ENCODE measurements around the gene PRDM5. TPM values are rescaled to one million over a fixed set of nuclear protein-coding genes. Genes with fewer than 3 reads are reported as not detected.

Gene PRDM5
- total RNA-seq, 1 donor from 2014 or later, result not detected

DNA sequence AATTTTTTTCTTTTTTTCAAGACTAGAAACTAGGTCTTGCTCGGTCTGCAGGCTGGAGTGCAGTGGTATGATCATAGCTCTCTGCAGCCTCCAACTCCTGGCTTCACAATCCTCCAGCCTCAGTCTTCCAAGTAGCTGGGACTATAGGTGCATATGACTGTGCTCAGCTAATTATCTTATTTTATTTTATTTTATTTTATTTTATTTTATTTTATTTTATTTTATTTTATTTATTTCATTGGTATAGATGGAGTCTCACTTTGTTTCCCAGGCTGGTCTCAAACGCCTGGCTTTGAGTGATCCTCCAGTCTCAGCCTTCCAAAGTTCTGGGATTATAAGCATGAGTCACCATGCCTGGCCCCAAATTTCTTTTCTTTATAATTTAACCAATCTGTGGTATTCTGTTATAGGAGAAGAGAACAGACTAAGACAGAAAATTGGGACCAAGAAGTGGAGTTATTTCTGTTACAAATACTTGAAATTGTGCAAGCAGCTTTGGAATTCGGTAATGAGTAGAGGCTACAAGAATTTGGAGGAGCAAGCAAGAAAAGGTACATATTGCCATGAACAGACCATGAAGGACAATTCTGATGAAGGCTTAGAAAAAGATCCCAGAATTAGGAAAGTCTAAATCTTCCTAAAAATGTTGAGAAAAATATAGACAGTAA, 4.0 kb upstream of the PRDM5 start:
- H3K27me3 Mint-ChIP-seq (ENCODE audit: low read depth), result peaks cover 46% of the 10 kb centered on the region
- intact Hi-C loops (cut with micrococcal nuclease), result loop anchor here (10.0 kb wide), 1 partner anchor 148 kb away; the partner anchor contains the start of gene NDNF
- no peak for DNase-seq (ENCODE audit: low spot score)
- H3K27ac Mint-ChIP-seq, result no peak overlapping the region
- peaks cover 8% of the 10 kb centered on the region for H3K4me1 Mint-ChIP-seq (ENCODE audit: low read depth)
- H3K9me3 Mint-ChIP-seq, result no peaks in the 10 kb centered on the region
- H3K36me3 Mint-ChIP-seq (ENCODE audit: low read depth), result no peaks in the 10 kb centered on the region
- H3K4me3 Mint-ChIP-seq (ENCODE audit: low read depth), result no peak overlapping the region

- Mint-ChIP-seq H3K36me3 (ENCODE audit: low read depth) (no peaks in the 10 kb centered on the region), H3K27me3 (ENCODE audit: low read depth) (peaks cover 55% of the 10 kb centered on the region), H3K4me1 (ENCODE audit: low read depth) (peaks cover 8% of the 10 kb centered on the region), H3K9me3 (no peaks in the 10 kb centered on the region), H3K27ac (no peak overlapping the region), H3K4me3 (ENCODE audit: low read depth) (no peak overlapping the region)
- no peak for DNase-seq (ENCODE audit: low spot score)
- intact Hi-C loops (cut with micrococcal nuclease), result loop anchor here (10.0 kb wide), 1 partner anchor 150 kb away; the partner anchor contains the start of gene NDNF
Measured at GRCh38 chr4:120924931-120925330, 2.4 kb upstream of the PRDM5 start.

GRCh38 chr4:120923207-120923522, 639 bp upstream of the PRDM5 start:
- peak overlapping the region; percentile 64 for H3K4me3 Mint-ChIP-seq (ENCODE audit: low read depth)
- no peaks in the 10 kb centered on the region for H3K9me3 Mint-ChIP-seq
- no peaks in the 10 kb centered on the region for H3K36me3 Mint-ChIP-seq (ENCODE audit: low read depth)
- H3K4me1 Mint-ChIP-seq (ENCODE audit: low read depth), result peaks cover 11% of the 10 kb centered on the region
- peaks cover 59% of the 10 kb centered on the region for H3K27me3 Mint-ChIP-seq (ENCODE audit: low read depth)
- DNase-seq (ENCODE audit: low spot score), result no peak
- intact Hi-C loops (cut with micrococcal nuclease), result loop anchor here (2.0 to 10.0 kb wide), 2 partner anchors 152 to 190 kb away; partner anchors contain the start of gene NDNF
- no peak overlapping the region for H3K27ac Mint-ChIP-seq

DNA sequence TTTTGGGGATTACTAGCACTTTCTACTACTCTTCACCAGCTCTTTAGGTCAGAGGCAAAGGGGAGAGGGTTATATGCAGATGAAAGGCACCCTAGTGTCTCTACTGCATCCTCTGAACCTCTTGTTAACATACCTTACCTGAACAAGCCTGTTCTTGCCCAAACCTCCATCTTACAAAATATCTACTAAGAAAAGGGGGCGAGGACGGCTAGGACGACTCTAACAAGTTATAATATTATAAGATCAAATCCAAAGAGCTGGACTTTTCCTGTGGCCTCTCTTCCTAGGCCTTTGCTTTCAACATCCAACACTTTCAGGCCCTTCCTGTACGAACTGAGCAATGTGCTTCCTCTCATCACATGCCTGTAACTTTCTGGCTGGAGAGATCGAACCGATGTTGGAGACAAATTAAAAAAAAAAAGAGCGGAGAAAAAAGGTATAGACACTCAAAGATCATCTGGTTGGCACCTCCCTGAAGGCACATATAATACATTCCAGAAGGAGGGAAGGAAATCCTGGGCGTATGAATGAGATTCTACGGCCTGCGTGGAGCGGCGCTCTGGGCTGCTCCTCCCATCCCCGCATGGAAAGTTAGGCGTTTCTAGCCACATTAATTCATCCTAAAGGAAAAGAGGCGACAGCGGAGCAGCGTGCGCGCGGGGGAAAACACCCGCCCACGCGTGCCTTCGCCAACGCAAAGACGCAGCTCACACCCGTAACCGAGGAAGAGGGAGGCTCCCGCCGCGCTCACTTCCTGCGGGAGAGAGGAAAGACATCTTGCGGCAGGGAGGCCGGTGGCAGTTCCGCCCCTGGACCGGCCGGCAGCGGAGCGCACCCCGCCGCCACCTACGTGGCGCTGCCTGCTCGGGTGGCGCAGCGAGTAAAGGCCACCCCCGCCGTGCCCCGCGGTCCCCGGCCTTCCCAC, 808 bp downstream of the PRDM5 start:
- peak overlapping the region; percentile 53 for H3K27ac Mint-ChIP-seq

GRCh38 chr4:120920666-120921065, 1.9 kb downstream of the PRDM5 start:
- Mint-ChIP-seq H3K4me1 (ENCODE audit: low read depth) (peaks cover 11% of the 10 kb centered on the region), H3K9me3 (no peaks in the 10 kb centered on the region), H3K27me3 (ENCODE audit: low read depth) (peaks cover 58% of the 10 kb centered on the region), H3K36me3 (ENCODE audit: low read depth) (no peaks in the 10 kb centered on the region), H3K4me3 (ENCODE audit: low read depth) (no peak overlapping the region), H3K27ac (no peak overlapping the region)
- no peak for DNase-seq (ENCODE audit: low spot score)
- intact Hi-C loops (cut with micrococcal nuclease), result loop anchor here (10.0 kb wide), 1 partner anchor 154 kb away; the partner anchor contains the start of gene NDNF

More for the DNA sequence above, 808 bp downstream of the PRDM5 start:
- no peaks in the 10 kb centered on the region for H3K9me3 Mint-ChIP-seq
- H3K4me1 Mint-ChIP-seq (ENCODE audit: low read depth), result peaks cover 11% of the 10 kb centered on the region
- DNase-seq (ENCODE audit: low spot score), result no peak
- H3K36me3 Mint-ChIP-seq (ENCODE audit: low read depth), result no peaks in the 10 kb centered on the region
- peak overlapping the region; percentile 71 for H3K4me3 Mint-ChIP-seq (ENCODE audit: low read depth)
- peaks cover 61% of the 10 kb centered on the region for H3K27me3 Mint-ChIP-seq (ENCODE audit: low read depth)
- intact Hi-C loops (cut with micrococcal nuclease), result loop anchor here (2.0 to 10.0 kb wide), 2 partner anchors 153 to 191 kb away; partner anchors contain the start of gene NDNF

DNA sequence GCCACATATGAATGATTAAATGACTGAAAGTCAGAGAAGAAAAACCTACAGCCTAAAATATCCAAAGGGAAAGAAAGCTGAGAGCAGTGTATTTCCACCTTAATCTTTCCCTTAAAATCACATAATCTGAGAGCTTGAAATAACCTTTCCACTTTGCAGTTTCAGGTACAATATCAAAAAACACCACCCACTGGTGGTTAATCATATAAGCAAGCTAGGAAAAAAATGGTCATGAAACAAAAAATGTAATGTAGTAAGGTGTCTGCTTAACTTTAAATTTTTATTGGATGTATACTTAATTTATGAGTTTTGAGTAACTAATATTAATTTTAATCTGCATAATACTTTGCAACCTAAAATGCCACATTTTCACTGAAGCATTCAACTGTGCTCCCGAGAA, 3.2 kb downstream of the PRDM5 start:
- H3K9me3 Mint-ChIP-seq, result no peaks in the 10 kb centered on the region
- no peak overlapping the region for H3K27ac Mint-ChIP-seq
- H3K4me3 Mint-ChIP-seq (ENCODE audit: low read depth), result no peak overlapping the region
- intact Hi-C loops (cut with micrococcal nuclease), result no loop called here
- peaks cover 11% of the 10 kb centered on the region for H3K4me1 Mint-ChIP-seq (ENCODE audit: low read depth)
- no peaks in the 10 kb centered on the region for H3K36me3 Mint-ChIP-seq (ENCODE audit: low read depth)
- H3K27me3 Mint-ChIP-seq (ENCODE audit: low read depth), result peaks cover 59% of the 10 kb centered on the region
- no peak for DNase-seq (ENCODE audit: low spot score)

DNA sequence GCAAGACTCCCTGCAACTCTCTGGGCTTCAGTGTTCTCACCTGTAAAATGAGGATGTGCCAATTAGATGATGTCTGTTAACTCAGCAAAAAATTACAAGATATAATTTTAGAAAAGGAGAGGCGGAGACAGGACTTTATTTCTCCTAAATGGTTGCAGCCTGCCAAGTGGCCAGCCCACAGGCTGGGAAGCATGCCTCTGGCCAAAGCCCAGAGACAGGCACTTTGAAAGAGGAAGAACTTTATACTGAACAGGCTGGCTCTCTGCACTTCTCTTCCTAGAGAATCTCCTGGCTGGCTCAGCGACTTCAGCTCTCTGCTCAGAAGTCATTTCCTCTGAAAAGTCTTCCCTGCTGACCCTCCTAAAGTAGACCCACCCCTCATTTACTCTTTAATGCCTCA, 3.7 kb downstream of the PRDM5 start:
- peaks cover 53% of the 10 kb centered on the region for H3K27me3 Mint-ChIP-seq (ENCODE audit: low read depth)
- no peaks in the 10 kb centered on the region for H3K36me3 Mint-ChIP-seq (ENCODE audit: low read depth)
- DNase-seq (ENCODE audit: low spot score), result no peak
- intact Hi-C loops (cut with micrococcal nuclease), result no loop called here
- no peaks in the 10 kb centered on the region for H3K9me3 Mint-ChIP-seq
- peaks cover 11% of the 10 kb centered on the region for H3K4me1 Mint-ChIP-seq (ENCODE audit: low read depth)
- H3K4me3 Mint-ChIP-seq (ENCODE audit: low read depth), result no peak overlapping the region
- H3K27ac Mint-ChIP-seq, result no peak overlapping the region

DNA sequence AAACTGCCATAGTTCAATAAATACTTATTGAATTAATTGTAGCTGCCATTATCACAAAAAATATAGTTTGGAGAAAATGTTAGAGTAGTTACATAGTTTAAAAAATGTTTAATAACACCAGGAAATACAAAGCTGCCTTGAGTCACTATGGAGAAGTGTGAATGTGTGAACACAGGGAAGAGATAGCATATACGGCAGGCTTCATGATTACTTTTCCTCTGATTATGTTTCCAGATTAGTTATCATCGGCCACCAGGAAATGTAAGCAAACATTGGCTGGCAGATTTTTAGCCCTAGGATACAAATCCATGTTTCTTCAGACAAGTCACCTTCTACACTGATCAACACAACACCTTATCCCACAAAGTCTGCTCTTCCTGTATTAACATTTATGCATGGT, 4.4 kb downstream of the PRDM5 start:
- Mint-ChIP-seq H3K27ac (no peak overlapping the region), H3K27me3 (ENCODE audit: low read depth) (peaks cover 46% of the 10 kb centered on the region), H3K4me1 (ENCODE audit: low read depth) (peaks cover 11% of the 10 kb centered on the region), H3K4me3 (ENCODE audit: low read depth) (no peak overlapping the region), H3K36me3 (ENCODE audit: low read depth) (no peaks in the 10 kb centered on the region), H3K9me3 (no peaks in the 10 kb centered on the region)
- DNase-seq (ENCODE audit: low spot score), result no peak
- intact Hi-C loops (cut with micrococcal nuclease), result no loop called here

- Mint-ChIP-seq H3K9me3 (no peaks in the 10 kb centered on the region), H3K4me1 (ENCODE audit: low read depth) (peaks cover 7% of the 10 kb centered on the region), H3K36me3 (ENCODE audit: low read depth) (no peaks in the 10 kb centered on the region), H3K27me3 (ENCODE audit: low read depth) (peaks cover 46% of the 10 kb centered on the region), H3K27ac (no peak overlapping the region), H3K4me3 (ENCODE audit: low read depth) (no peak overlapping the region)
- no peak for DNase-seq (ENCODE audit: low spot score)
- intact Hi-C loops (cut with micrococcal nuclease), result no loop called here
Measured at GRCh38 chr4:120916937-120917336, 5.6 kb downstream of the PRDM5 start.

DNA sequence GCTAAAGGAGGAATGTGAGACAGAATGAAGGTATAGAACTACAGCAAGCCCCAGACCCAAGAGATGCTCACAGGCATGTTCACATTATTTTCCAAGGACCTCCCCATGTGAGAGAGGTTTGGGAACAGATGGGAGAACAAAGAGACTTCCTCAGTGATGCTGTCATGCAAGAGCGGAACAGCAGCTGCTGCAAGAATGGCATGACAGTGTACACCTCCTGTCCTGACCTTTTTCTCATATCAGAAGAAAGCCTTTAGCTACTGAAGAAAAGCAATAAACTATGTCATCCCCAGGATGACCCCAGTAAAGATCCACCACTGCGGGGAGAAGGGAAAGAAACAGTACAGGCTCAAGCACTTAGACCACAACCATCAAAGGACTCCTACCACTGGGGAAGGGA, 7.2 kb downstream of the PRDM5 start:
- peaks cover 3% of the 10 kb centered on the region for H3K4me1 Mint-ChIP-seq (ENCODE audit: low read depth)
- intact Hi-C loops (cut with micrococcal nuclease), result no loop called here
- no peaks in the 10 kb centered on the region for H3K9me3 Mint-ChIP-seq
- no peak for DNase-seq (ENCODE audit: low spot score)
- H3K27ac Mint-ChIP-seq, result no peak overlapping the region
- no peaks in the 10 kb centered on the region for H3K36me3 Mint-ChIP-seq (ENCODE audit: low read depth)
- no peak overlapping the region for H3K4me3 Mint-ChIP-seq (ENCODE audit: low read depth)
- peaks cover 39% of the 10 kb centered on the region for H3K27me3 Mint-ChIP-seq (ENCODE audit: low read depth)

DNA sequence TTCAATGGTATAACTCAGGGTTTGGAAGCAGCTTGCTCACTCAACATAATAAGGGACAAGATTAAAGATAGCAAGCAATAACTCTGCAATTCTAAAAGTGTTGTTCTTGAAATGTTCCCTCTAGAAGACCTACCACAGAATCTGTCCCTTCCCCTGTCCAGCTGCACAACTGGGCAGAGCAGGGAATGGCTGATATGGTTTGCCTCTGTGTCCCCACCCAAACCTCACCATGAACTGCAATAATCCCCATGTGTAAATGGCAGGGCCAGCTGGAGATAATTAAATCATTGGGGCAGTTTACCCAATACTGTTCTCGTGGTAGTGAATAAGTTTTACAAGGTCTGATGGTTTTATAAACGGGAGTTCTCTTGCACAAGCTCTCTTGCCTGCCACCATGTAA, 19.1 kb downstream of the PRDM5 start:
- intact Hi-C loops (cut with micrococcal nuclease), result loop anchor here (10.0 kb wide), 1 partner anchor 59 kb away; no protein-coding TSS in a partner anchor
- DNase-seq (ENCODE audit: low spot score), result no peak
- H3K4me3 Mint-ChIP-seq (ENCODE audit: low read depth), result no peak overlapping the region

DNA sequence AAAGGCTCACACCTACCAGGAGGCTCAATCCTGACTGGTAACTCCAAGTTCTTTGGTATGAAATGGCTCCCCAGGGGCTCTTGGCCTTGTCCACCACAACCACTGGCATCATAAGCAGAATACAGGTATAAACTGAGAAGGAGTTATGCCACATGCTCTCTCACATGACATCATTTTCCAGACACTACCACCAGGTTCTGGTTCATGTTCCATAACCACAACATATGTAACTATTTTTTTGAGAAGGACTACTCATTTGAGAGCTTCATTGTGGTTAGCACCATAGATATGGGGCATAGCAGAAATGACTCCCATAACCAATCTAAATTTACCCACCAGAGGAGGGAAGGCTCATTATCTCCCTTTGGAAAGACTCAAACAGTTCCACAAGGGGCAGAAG, 19.6 kb downstream of the PRDM5 start:
- peaks cover 14% of the 10 kb centered on the region for H3K27me3 Mint-ChIP-seq (ENCODE audit: low read depth)
- no peak for DNase-seq (ENCODE audit: low spot score)
- no peaks in the 10 kb centered on the region for H3K36me3 Mint-ChIP-seq (ENCODE audit: low read depth)
- intact Hi-C loops (cut with micrococcal nuclease), result loop anchor here (10.0 kb wide), 1 partner anchor 58 kb away; no protein-coding TSS in a partner anchor
- no peaks in the 10 kb centered on the region for H3K4me1 Mint-ChIP-seq (ENCODE audit: low read depth)
- no peaks in the 10 kb centered on the region for H3K9me3 Mint-ChIP-seq
- no peak overlapping the region for H3K4me3 Mint-ChIP-seq (ENCODE audit: low read depth)
- H3K27ac Mint-ChIP-seq, result no peak overlapping the region

More for the DNA sequence above, 19.1 kb downstream of the PRDM5 start:
- no peaks in the 10 kb centered on the region for H3K4me1 Mint-ChIP-seq (ENCODE audit: low read depth)
- no peaks in the 10 kb centered on the region for H3K9me3 Mint-ChIP-seq
- H3K27me3 Mint-ChIP-seq (ENCODE audit: low read depth), result peaks cover 14% of the 10 kb centered on the region
- H3K27ac Mint-ChIP-seq, result no peak overlapping the region
- no peaks in the 10 kb centered on the region for H3K36me3 Mint-ChIP-seq (ENCODE audit: low read depth)

- H3K27ac Mint-ChIP-seq, result no peak overlapping the region
Measured at GRCh38 chr4:120901731-120902130, 20.8 kb downstream of the PRDM5 start.

More at GRCh38 chr4:120901731-120902130, 20.8 kb downstream of the PRDM5 start:
- H3K9me3 Mint-ChIP-seq, result no peaks in the 10 kb centered on the region
- no peak for DNase-seq (ENCODE audit: low spot score)
- intact Hi-C loops (cut with micrococcal nuclease), result loop anchor here (10.0 kb wide), 1 partner anchor 57 kb away; no protein-coding TSS in a partner anchor
- H3K36me3 Mint-ChIP-seq (ENCODE audit: low read depth), result no peaks in the 10 kb centered on the region
- peaks cover 19% of the 10 kb centered on the region for H3K27me3 Mint-ChIP-seq (ENCODE audit: low read depth)
- H3K4me1 Mint-ChIP-seq (ENCODE audit: low read depth), result no peaks in the 10 kb centered on the region
- no peak overlapping the region for H3K4me3 Mint-ChIP-seq (ENCODE audit: low read depth)
